Peyer's patch (tissue), 4 donors: ENCODE data around the gene MIGA2.

Experiments
- POLR2A ChIP-seq, 2 donors: fragments of 450-650 bp; IDR thresholded peaks; one replicate each; pipeline ENCODE4 v1.5.1; 2017; ENCODE audit warnings: antibody characterized with exemption in 2 of 2, mild to moderate bottlenecking in 2 of 2, moderate library complexity in 2 of 2
- TF ChIP-seq, protein P1 (sequence below), 6 experiments: fragments of 450-650 bp in 4 of 6; fragments of 200-600 bp in 2 of 6; sonication (generic) in 1 of 6; IDR thresholded peaks; one replicate each; pipeline ENCODE4 v1.5.1; 2017 to 2019; ENCODE audit warnings: antibody characterized with exemption in 6 of 6, mild to moderate bottlenecking in 3 of 6, moderate library complexity in 1 of 6

DNA sequence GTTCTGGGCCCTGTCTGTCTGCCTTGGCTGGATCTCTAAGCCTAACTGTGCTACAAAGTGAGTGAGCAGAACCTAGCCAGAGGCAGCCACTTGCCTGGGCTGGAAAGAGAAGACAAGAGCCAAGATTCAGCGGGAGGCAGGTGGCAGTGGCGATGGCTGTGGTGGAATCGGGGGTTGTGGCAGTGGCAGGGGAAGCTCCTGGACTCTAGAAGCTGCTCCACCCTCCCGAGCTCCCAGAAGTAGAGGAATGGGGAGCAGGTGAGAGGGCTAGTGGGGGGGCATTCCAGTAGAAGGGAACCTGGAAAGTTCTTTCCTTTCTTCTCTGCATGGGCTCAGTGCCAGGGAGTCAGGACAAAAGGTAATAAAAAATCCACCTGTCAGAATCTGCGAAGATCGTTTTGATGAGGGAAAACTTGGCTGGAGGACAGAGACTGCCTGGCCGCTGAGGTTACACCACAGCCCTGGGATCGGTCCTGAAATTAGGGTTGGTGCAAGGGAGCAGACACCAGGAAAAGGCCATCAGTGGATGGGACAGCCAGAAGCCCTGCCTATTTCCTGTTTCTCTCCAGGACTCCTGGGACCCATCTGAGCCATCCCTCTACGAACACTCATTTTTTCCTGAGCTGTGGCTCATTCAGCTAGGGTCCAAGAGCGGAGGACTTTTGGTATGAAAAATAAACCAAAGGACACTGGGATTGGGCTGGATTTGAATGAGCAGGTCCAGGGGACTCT is 72.5 kb downstream of the MIGA2 start:
- TF ChIP-seq, protein P1, sequence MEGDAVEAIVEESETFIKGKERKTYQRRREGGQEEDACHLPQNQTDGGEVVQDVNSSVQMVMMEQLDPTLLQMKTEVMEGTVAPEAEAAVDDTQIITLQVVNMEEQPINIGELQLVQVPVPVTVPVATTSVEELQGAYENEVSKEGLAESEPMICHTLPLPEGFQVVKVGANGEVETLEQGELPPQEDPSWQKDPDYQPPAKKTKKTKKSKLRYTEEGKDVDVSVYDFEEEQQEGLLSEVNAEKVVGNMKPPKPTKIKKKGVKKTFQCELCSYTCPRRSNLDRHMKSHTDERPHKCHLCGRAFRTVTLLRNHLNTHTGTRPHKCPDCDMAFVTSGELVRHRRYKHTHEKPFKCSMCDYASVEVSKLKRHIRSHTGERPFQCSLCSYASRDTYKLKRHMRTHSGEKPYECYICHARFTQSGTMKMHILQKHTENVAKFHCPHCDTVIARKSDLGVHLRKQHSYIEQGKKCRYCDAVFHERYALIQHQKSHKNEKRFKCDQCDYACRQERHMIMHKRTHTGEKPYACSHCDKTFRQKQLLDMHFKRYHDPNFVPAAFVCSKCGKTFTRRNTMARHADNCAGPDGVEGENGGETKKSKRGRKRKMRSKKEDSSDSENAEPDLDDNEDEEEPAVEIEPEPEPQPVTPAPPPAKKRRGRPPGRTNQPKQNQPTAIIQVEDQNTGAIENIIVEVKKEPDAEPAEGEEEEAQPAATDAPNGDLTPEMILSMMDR (IDR thresholded peaks at IDR 0.05), result no peak
- TF ChIP-seq POLR2A (IDR thresholded peaks at IDR 0.05), result no peak
